Lung microvascular endothelial cell (primary cell): ENCODE measurements around the gene SLAMF1. TPM values are rescaled to one million over a fixed set of nuclear protein-coding genes. Genes with fewer than 3 reads are reported as not detected.
"Not testable (repeated sequence)": the region's sequence is repeated elsewhere in the genome, so short reads cannot be mapped to it uniquely, and the experiment has no call there.

Experiments
- DNase-seq, 2 donors: peaks; one replicate each; pipeline versions ENCODE4 v3.0.0 to v3.0.0-alpha.2; 2010; ENCODE audit warnings: low read depth in 2 of 2
- total RNA-seq: library from RNA; depleted of rRNA; stranded (reverse); fragments of >200 nt; gene quantifications from 2 replicates; pipeline ENCODE4 v1.2.1, GENCODE V29; 2014

The SLAMF1 gene
- total RNA-seq, 1 donor from 2014 or later: not detected

DNA sequence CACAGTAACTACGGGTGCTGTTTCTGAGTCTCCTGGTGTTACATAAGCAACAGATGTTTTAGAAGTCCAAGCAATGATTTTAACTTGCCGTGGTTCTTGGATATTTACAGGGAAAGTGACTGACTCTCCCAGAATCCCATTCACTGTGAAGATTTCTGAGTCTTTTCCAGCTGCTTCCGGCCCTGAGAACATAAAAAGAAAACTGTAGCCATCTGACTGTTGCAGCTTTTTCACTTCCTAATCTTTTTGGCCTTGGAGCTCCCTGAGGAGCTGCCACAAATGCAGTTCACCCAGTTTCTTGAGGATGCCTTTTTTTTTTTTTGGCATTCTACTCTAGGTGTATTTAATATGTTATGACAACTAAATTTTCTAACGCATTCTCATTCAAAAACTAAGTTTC, 81.3 kb downstream of the SLAMF1 start:
- no peak for DNase-seq

DNA sequence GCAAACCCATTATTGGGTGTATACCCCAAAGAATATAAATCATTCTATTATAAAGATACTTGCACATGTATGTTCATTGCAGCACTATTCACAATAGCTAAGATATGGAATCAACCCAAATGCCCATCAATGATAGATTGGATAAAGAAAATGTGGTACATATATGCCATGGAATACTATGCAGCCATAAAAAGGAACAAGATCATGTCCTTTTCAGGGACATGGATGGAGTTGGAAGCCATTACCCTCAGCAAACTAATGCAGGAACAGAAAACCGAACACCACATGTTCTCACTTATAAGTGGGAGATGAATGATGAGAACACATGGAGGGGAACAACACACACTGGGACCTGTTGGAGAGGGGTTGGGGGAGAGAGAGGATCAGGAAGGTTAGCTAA, 83.6 kb downstream of the SLAMF1 start:
- DNase-seq: not testable (repeated sequence)

GRCh38 chr1:160562745-160563144, 84.1 kb downstream of the SLAMF1 start:
- not testable (repeated sequence) for DNase-seq

DNA sequence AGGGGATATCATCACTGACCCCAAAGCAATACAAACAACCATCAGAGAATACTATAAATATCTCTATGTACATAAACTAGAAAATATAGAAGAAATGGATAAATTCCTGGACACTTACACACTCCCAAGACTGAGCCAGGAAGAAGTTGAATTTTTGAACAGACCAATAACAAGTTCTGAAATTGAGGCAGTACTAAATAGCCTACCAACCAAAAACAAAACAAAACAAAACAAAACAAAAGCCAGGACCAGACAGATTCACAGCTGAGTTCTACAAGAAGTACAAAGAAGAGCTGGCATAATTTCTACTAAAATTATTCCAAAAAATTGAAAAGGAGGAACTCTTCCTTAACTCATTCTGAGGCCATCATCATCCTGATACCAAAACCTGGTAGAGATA, 86.0 kb downstream of the SLAMF1 start:
- DNase-seq: no peak

DNA sequence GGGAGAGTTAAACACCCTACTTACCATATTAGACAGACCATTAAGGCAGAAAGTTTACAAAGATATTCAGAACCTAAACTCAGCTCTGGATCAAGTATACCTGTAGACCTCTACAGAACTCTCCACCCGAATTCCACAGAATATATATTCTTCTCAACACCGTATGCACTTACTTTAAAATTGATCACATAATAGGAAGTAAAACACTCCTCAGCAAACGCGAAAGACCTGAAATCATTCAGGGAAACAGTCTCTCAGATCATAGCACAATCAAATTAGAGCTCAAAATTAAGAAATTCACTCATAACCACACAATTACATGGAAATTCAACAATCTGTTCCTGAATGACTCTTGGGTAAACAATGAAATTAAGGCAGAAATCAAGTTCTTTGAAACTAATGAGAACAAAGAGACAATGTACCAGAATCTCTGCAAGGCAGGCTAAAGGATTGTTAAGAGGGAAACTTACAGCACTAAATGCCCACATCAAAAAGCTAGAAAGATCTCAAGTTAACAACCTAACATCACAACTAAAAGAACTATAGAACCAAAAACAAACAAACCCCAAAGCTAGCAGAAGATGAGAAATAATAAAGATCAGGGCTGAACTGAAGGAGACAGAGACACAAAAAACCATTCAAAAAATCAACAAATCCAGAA, 86.7 kb downstream of the SLAMF1 start:
- DNase-seq: no peak

GRCh38 chr1:160559437-160559836, 87.4 kb downstream of the SLAMF1 start:
- not testable (repeated sequence) for DNase-seq

DNA sequence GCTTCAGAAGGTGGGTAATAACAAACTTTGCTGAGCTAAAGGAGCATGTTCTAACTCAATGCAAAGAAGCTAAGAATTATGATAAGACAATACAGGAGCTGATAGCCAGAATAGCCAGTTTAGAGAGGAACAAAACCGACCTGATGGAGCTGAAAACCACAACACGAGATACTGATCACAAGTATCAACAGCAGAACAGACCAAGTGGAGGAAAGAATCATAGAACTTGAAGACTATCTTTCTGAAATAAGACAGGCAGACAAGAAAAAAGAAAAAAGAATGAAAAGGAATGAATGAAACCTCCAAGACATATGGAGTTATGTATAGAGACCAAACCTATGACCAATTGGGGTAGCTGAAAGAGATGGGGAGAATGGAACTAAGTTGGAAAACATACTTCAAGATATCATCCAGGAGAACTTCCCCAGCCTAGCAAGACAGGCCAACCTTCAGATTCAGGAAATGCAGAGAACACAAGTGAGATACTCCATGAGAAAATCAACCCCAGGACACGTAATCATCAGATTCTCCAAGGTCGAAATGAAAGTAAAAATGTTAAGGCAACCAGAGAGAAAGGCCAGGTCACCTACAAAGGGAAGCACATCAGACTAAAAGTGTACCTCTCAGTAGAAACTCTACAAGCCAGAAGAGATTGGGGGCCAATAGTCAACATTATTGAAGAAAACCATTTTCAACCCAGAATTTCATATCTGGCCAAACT, 88.0 kb downstream of the SLAMF1 start:
- DNase-seq: no peak

Other genes with a start within 250 kb of the SLAMF1 start
- gene VANGL2, start 246.5 kb downstream of the SLAMF1 start, total RNA-seq: not detected in 2 replicates
- gene SLAMF6, start 123.8 kb downstream of the SLAMF1 start, total RNA-seq: not detected in 2 replicates
- not detected in 2 replicates for gene CD84, start 67.5 kb downstream of the SLAMF1 start, total RNA-seq
- gene CD48, start 64.8 kb upstream of the SLAMF1 start, total RNA-seq: not detected in 2 replicates
- gene SLAMF7, start 92.2 kb upstream of the SLAMF1 start, total RNA-seq: not detected in 2 replicates
- not detected in 2 replicates for gene LY9, start 149.1 kb upstream of the SLAMF1 start, total RNA-seq
- not detected in 2 replicates for gene CD244, start 215.8 kb upstream of the SLAMF1 start, total RNA-seq
- gene ITLN1, start 238.1 kb upstream of the SLAMF1 start, total RNA-seq: not detected in 2 replicates